ENCODE results near the gene BANP.
"Not testable (repeated sequence)": the region's sequence is repeated elsewhere in the genome, so short reads cannot be mapped to it uniquely, and the experiment has no call there.

Gene BANP

DNA sequence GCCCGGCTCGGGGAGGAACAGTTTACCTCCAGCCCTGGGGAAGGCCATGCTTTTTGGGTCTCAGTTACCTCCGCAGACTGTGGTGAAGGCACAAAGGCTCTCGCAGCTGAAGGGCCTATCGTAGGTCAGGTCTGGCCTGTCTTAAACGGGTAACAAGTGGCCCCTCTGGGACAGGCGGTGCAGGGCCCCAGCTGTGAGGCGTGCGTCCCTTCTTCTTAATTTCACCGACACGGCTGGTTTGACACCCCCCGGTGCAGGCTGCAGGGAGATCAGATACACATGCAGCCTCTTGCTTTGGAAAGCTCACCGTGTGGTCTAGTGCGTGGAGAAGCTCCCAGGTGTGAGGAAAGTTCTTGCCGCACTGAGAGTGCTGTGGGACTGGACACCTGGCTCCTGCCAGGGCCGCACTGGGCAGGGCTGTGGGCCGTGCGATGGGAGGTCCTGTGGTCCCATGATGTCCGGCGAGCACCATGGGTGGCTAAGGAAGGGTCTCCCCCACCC is 162.4 kb downstream of the BANP start:
- Histone ChIP-seq H3K27me3 (ENCODE audit: insufficient read depth, low read depth) (peaks cover 31% of the 10 kb centered on the region), H2AFZ (ENCODE audit: low read depth) (no peak overlapping the region), H3K4me3 (IDR thresholded peaks at IDR 0.05; ENCODE audit: insufficient read depth, low read depth, low read length) (no peak overlapping the region), H3K4me1 (ENCODE audit: low read depth, poor library complexity, severe bottlenecking) (no peaks in the 10 kb centered on the region), H3K79me2 (ENCODE audit: insufficient read depth, low read depth) (no peaks in the 10 kb centered on the region), H3K9ac (no peak overlapping the region), H3K27ac (no peak overlapping the region), H4K20me1 (ENCODE audit: insufficient read depth) (no peaks in the 10 kb centered on the region), H3K4me2 (no peak overlapping the region), H3K36me3 (ENCODE audit: insufficient read depth) (no peaks in the 10 kb centered on the region)
- TF ChIP-seq, protein P1, sequence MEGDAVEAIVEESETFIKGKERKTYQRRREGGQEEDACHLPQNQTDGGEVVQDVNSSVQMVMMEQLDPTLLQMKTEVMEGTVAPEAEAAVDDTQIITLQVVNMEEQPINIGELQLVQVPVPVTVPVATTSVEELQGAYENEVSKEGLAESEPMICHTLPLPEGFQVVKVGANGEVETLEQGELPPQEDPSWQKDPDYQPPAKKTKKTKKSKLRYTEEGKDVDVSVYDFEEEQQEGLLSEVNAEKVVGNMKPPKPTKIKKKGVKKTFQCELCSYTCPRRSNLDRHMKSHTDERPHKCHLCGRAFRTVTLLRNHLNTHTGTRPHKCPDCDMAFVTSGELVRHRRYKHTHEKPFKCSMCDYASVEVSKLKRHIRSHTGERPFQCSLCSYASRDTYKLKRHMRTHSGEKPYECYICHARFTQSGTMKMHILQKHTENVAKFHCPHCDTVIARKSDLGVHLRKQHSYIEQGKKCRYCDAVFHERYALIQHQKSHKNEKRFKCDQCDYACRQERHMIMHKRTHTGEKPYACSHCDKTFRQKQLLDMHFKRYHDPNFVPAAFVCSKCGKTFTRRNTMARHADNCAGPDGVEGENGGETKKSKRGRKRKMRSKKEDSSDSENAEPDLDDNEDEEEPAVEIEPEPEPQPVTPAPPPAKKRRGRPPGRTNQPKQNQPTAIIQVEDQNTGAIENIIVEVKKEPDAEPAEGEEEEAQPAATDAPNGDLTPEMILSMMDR (conservative IDR thresholded peaks at IDR 0.05; ENCODE audit: low read depth, low read length) = no peak

DNA sequence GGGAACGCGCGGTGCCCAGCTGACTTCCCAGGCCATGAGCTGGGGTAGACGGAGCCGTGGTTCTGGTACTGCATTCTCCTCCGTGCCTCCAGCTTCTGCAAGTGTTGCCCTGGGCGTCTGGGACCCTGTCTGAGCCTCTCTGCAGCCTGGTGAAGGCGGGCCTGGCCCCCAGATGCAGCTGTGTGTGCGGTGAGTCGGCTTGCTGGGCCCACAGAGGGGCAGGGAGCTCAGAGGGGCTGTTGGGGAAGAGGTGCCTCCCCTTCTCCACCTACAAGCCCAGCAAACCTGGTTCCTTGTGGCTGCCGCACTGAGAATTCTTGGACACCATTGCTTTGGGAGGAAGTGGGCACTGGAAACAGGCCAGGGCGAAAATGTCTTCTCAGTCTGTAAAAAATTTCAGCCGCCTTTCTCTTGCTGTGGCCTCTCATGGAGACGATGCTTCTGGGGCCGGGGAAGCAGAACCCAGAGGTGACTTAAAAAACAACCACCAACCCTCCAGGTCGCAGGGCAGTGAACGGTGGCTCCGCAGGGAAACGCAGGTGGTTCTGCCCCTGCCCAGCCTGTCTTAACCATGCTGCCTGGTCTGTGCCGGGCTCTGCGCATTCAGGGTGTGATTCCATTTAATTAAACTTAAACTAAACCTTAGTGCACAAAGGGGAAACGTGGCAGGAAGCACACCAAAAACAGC is 163.5 kb downstream of the BANP start:
- H3K9ac ChIP-seq; H3K36me3 ChIP-seq (ENCODE audit: insufficient read depth); H3K4me1 ChIP-seq (ENCODE audit: low read depth, poor library complexity, severe bottlenecking); H4K20me1 ChIP-seq (ENCODE audit: insufficient read depth); H3K79me2 ChIP-seq (ENCODE audit: insufficient read depth, low read depth); H3K4me3 ChIP-seq (IDR thresholded peaks at IDR 0.05; ENCODE audit: insufficient read depth, low read depth, low read length); H3K27ac ChIP-seq; H2AFZ ChIP-seq (ENCODE audit: low read depth); H3K4me2 ChIP-seq: not testable (repeated sequence)
- H3K27me3 ChIP-seq (ENCODE audit: insufficient read depth, low read depth) = peaks cover 41% of the 10 kb centered on the region

DNA sequence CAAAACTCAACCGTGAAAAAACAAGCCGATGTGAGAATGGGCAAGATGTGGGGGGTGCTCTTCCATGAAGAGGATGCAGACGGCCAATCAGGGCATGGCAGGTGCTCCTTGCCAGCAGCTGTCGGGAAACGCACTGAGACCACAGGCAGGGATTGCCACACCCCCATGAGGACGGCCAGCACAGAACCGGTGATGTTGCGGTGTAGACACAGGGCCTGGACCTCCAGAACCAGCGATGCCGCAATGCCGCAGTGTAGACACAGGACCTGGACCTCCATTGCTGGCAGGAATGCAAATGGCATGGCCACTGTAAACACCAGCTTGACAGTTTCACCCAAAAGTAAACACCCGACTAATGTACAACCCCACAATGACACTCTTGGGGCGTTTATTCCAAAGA is 164.9 kb downstream of the BANP start:
- H3K4me3 ChIP-seq (IDR thresholded peaks at IDR 0.05; ENCODE audit: insufficient read depth, low read depth, low read length) = no peak overlapping the region
- TF ChIP-seq, protein P1 (conservative IDR thresholded peaks at IDR 0.05; ENCODE audit: low read depth, low read length) = no peak
- no peaks in the 10 kb centered on the region for H3K36me3 ChIP-seq (ENCODE audit: insufficient read depth)
- H2AFZ ChIP-seq (ENCODE audit: low read depth) = no peak overlapping the region
- H3K27me3 ChIP-seq (ENCODE audit: insufficient read depth, low read depth) = peaks cover 40% of the 10 kb centered on the region
- no peaks in the 10 kb centered on the region for H4K20me1 ChIP-seq (ENCODE audit: insufficient read depth)
- H3K4me2 ChIP-seq = no peak overlapping the region
- no peak overlapping the region for H3K9ac ChIP-seq
- no peaks in the 10 kb centered on the region for H3K79me2 ChIP-seq (ENCODE audit: insufficient read depth, low read depth)
- H3K27ac ChIP-seq = no peak overlapping the region
- H3K4me1 ChIP-seq (ENCODE audit: low read depth, poor library complexity, severe bottlenecking) = no peaks in the 10 kb centered on the region

DNA sequence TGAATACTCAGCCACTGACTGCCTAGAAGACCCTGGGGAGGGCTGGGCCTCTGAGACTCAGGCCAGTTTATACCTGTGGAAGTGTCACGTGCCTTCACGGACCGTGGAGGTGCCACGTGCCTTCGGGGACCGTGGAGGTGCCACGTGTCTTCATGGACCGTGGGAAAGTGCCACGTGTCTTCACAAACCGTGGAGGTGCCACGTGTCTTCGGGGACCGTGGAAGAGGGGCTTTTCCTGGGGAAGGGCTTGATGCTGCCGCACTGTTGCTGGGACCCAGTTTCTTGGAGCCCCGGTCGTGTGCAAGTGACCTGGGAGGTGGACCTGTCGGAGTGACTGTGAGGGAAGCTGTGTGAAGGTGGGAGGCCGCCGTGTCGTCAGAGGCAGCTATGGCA is 166.2 kb downstream of the BANP start:
- TF ChIP-seq, protein P1 (conservative IDR thresholded peaks at IDR 0.05; ENCODE audit: low read depth, low read length) = no peak
- H3K9ac ChIP-seq = no peak overlapping the region
- H3K4me3 ChIP-seq (IDR thresholded peaks at IDR 0.05; ENCODE audit: insufficient read depth, low read depth, low read length) = no peak overlapping the region
- no peaks in the 10 kb centered on the region for H3K36me3 ChIP-seq (ENCODE audit: insufficient read depth)
- H3K4me1 ChIP-seq (ENCODE audit: low read depth, poor library complexity, severe bottlenecking) = no peaks in the 10 kb centered on the region
- no peak overlapping the region for H3K27ac ChIP-seq
- no peak overlapping the region for H3K4me2 ChIP-seq
- H3K79me2 ChIP-seq (ENCODE audit: insufficient read depth, low read depth) = no peaks in the 10 kb centered on the region
- no peaks in the 10 kb centered on the region for H4K20me1 ChIP-seq (ENCODE audit: insufficient read depth)
- H3K27me3 ChIP-seq (ENCODE audit: insufficient read depth, low read depth) = peaks cover 36% of the 10 kb centered on the region
- H2AFZ ChIP-seq (ENCODE audit: low read depth) = no peak overlapping the region

DNA sequence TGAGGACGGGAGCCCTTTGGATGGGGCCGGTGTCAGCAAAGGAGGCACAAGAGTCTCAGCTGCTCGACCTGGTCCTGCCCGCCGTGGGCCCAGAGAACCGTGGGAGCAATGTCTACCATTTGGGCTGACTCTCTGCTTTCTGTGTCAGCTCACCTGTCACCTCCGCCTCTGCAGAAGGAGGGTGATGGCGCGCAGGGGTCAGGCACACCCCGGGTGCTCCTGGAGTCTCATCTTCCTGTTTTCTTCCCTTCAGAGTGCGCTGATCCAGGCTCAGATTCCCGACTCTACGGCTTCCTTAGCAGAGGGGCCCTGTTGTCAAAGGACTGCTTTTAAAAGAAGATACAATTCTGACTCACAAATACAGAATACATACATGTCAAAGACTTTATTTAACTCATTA is 167.1 kb downstream of the BANP start:
- Histone ChIP-seq H3K79me2 (ENCODE audit: insufficient read depth, low read depth) (no peaks in the 10 kb centered on the region), H3K4me3 (IDR thresholded peaks at IDR 0.05; ENCODE audit: insufficient read depth, low read depth, low read length) (no peak overlapping the region), H3K27me3 (ENCODE audit: insufficient read depth, low read depth) (peaks cover 34% of the 10 kb centered on the region), H3K27ac (no peak overlapping the region), H3K36me3 (ENCODE audit: insufficient read depth) (no peaks in the 10 kb centered on the region), H2AFZ (ENCODE audit: low read depth) (no peak overlapping the region), H4K20me1 (ENCODE audit: insufficient read depth) (no peaks in the 10 kb centered on the region), H3K9ac (no peak overlapping the region), H3K4me1 (ENCODE audit: low read depth, poor library complexity, severe bottlenecking) (no peaks in the 10 kb centered on the region), H3K4me2 (no peak overlapping the region)
- TF ChIP-seq, protein P1 (conservative IDR thresholded peaks at IDR 0.05; ENCODE audit: low read depth, low read length) = no peak

GRCh38 chr16:88118852-88119741 is 167.9 kb downstream of the BANP start:
- not testable (repeated sequence) for H2AFZ ChIP-seq (ENCODE audit: low read depth); H3K36me3 ChIP-seq (ENCODE audit: insufficient read depth); H3K4me3 ChIP-seq (IDR thresholded peaks at IDR 0.05; ENCODE audit: insufficient read depth, low read depth, low read length); H4K20me1 ChIP-seq (ENCODE audit: insufficient read depth); H3K4me2 ChIP-seq; H3K79me2 ChIP-seq (ENCODE audit: insufficient read depth, low read depth); H3K27ac ChIP-seq; H3K9ac ChIP-seq; H3K4me1 ChIP-seq (ENCODE audit: low read depth, poor library complexity, severe bottlenecking)
- peaks cover 34% of the 10 kb centered on the region for H3K27me3 ChIP-seq (ENCODE audit: insufficient read depth, low read depth)

All from KMS-11 (cell line).